GM18907 (cell line): Measurements from ENCODE around the gene KHNYN.

Source experiments
- ATAC-seq: cut with Tn5 transposase; IDR thresholded peaks from one replicate; pipeline ENCODE4 v1.9.1; 2021; ENCODE audit warnings: mild to moderate bottlenecking, moderate library complexity; ENCODE audit not compliant: unreplicated experiment

The KHNYN gene

DNA sequence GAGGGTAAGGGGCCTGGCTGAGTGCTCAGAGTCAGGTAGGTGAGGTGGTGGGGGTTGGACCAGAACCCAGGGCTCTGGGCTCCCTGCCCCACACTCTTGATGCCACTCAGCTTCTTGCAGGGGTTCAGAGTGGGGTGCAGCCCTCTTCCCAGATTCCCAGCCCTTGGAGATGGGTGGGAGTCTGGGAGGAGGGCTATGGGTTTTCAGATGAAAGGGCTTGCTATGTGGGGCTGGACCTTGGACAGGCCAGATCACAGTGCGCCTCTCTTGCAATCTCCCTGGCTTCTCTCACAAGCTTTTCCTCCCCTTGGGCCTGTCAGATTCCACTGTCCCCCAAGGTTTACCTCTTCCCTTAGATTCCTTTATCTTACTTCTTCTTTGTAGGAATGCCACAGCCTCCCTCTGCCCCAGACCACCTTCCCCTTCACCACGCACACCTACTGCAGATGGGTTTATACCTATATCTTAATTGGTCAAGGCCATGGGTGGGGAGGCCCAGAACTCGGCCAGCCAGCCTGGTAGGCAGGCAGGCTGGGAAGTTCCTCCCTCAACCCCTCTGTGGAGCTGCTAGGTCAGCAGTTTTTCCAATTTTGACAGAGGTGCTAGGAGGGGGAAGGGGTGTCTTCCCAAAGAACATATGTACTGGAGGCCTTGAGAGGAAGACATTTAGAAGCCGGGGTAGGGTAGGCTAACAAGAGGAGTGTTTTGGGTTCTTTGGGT lies 29.6 kb upstream of the KHNYN start:
- no peak for ATAC-seq

DNA sequence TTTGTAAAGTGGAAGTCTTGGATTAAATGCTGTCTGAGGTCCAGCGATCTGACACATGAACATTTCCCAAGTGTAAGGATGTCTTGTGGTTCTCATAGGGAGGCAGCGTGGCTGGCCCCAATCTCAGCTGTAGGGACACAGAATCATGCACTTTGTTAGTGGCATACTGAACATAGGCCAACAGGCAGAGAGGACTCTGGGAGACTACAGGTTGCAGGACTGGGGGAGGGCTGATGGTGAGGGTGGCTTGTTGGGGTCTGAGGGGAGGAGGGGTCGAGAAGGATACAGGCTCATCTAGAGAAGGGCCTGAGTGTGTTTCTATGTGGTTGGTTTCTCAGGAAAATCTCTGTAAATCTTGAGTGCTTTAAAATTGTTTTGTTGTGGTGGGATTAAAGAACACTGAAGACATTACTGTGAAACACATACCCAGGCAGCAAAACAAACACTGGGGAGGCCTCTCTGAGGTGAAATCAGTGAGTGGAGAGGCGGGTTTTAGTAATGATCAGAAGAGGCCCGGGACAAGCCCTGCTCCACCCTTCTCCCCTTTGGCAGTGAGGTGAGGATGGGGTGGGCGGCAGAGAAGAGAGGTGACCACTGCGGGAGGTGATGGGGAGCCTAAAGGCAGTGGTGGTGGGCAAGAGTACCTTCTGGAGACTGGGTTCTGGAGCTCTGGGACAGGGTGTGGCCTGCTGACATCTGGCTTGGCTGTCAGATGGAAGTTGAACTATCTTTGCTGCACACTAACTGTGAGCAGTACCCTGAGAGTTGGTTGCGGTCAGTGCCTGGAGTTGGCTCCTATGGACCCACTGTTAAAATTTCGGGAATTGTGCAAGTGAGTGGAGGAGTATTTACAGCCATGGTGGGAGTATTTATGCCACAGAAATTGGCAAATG lies 27.7 kb upstream of the KHNYN start:
- ATAC-seq, result no peak

GRCh38 chr14:24403294-24403998 lies 26.3 kb upstream of the KHNYN start:
- no peak for ATAC-seq

GRCh38 chr14:24404814-24405213 lies 24.9 kb upstream of the KHNYN start:
- no peak for ATAC-seq

DNA sequence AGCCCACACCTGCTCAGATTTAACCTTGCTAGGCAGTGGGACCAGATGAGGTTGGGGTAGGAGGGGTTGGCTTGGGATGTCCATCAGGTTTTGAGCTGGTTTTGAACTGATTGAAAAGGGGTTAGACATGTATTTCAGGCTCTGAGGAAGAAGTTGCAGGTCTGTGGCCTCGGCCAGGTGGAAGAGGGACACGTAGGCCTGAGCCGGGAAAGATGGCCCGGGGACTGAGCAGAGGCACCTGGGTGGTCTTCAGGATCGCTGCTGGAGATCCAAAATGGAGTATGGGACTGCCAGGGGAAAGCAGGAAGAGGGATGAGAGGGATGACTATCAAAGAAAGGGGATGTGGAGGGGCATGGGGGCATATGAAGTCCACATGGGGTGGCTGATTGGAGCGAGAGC lies 23.3 kb upstream of the KHNYN start:
- ATAC-seq, result no peak

GRCh38 chr14:24407608-24408325 lies 22.0 kb upstream of the KHNYN start:
- no peak for ATAC-seq

DNA sequence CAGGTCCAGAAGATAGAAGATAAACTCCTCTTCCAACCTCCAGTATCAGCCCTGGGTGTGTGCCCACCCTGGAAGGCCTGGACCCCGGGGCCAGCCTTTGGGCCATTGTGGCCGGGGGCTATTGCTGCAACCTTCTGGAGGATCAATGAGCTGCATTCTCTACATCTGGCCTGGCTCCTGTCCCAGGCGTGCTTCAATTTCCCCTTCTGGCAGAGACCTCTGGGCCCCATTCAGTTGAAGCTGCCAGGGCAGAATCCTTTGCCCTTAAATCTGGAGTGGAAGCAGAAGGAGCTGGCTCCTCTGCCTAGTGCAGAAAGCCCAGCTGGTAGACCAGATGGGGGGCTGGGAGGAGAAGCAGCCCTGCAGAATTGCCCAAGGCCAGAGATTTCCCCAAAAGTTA lies 21.0 kb upstream of the KHNYN start:
- no peak for ATAC-seq

DNA sequence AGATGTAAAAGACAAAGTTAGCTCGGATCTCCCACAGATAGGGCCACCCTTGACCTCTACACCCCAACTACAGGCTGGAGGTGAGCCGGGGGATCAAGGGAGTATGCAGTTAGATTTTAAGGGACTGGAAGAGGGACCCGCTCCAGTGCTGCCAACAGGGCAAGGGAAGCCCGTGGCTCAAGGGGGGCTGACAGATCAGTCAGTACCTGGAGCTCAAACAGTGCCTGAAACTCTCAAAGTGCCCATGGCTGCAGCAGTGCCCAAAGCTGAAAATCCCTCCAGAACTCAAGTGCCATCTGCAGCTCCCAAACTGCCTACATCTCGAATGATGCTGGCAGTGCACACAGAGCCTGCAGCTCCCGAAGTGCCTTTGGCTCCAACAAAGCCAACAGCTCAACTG lies 20.6 kb upstream of the KHNYN start:
- no peak for ATAC-seq

DNA sequence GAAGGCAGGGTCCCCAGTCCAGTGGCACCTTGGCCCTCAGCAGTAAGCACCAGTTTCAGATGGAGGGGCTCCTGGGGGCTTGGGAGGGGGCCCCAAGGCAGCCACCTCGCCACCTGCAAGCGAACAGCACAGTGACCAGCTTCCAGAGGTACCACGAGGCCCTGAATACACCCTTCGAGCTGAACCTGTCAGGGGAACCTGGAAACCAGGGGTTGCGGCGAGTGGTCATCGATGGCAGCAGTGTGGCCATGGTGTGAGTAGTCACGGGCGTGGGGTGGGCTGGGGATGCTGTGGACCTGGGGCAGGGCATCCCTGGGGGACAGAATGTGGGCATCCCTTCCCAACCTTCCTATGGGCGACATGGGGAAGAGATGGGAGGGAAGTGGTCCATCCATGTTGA lies 19.8 kb upstream of the KHNYN start:
- no peak for ATAC-seq

- peak; percentile 64 for ATAC-seq
These were observed 18.0 kb upstream of the KHNYN start for GRCh38 chr14:24411443-24412389.

GRCh38 chr14:24414077-24414476 lies 15.7 kb upstream of the KHNYN start:
- no peak for ATAC-seq

DNA sequence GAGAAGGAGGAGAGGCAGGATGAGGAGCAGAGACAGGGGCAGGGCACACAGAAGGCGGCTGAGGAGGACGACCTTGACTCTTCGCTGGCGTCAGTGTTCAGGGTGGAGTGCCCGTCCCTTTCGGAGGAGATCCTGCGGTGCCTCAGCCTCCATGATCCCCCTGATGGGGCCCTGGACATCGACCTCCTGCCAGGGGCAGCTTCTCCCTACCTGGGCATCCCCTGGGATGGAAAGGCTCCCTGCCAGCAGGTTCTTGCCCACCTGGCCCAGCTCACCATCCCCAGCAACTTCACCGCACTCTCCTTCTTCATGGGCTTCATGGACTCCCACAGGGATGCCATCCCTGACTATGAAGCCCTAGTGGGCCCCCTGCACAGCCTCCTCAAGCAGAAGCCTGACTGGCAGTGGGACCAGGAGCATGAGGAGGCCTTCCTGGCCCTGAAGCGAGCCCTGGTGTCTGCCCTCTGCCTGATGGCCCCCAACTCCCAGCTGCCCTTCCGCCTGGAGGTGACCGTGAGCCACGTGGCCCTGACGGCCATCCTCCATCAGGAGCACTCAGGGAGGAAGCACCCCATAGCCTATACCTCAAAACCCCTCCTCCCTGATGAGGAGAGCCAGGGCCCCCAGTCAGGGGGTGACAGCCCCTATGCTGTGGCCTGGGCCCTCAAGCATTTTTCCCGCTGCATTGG lies 14.9 kb upstream of the KHNYN start:
- ATAC-seq, result no peak

DNA sequence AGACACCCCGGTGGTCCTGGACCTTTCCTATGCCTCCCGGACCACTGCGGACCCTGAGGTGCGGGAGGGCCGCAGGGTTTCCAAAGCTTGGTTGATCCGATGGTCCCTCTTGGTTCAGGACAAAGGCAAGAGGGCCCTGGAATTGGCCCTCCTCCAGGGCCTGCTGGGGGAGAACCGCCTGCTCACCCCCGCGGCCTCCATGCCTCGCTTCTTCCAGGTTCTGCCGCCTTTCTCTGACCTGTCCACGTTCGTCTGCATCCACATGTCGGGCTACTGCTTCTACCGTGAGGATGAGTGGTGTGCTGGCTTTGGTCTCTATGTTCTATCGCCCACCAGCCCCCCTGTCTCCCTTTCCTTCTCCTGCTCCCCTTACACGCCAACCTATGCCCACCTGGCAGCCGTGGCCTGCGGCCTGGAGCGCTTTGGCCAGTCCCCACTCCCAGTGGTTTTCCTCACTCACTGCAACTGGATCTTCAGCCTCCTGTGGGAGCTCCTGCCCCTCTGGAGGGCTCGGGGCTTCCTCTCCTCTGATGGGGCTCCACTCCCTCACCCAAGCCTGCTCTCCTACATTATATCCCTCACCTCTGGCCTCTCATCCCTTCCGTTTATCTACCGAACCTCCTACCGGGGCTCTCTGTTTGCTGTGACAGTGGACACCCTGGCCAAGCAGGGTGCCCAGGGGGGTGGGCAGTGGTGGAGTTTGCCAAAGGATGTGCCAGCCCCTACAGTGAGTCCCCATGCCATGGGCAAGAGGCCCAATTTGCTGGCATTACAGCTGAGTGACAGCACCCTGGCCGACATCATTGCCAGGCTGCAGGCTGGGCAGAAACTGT lies 14.1 kb upstream of the KHNYN start:
- no peak for ATAC-seq

DNA sequence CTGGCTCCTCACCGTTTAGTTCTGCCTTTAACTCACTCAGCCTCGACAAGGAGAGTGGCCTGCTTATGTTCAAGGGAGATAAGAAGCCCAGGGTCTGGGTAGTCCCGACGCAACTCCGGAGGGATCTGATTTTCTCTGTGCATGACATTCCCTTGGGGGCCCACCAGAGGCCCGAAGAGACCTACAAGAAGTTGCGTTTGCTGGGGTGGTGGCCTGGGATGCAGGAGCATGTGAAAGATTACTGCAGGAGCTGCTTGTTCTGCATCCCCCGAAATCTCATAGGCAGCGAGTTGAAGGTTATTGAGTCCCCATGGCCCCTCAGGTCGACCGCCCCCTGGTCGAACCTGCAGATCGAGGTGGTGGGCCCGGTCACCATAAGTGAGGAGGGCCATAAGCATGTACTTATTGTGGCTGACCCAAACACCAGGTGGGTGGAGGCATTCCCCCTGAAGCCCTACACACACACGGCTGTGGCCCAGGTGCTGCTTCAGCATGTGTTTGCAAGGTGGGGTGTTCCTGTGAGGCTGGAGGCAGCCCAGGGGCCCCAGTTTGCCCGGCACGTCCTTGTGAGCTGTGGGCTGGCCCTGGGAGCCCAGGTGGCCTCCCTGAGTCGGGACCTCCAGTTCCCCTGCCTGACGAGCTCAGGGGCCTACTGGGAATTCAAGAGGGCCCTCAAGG lies 13.4 kb upstream of the KHNYN start:
- ATAC-seq, result no peak

DNA sequence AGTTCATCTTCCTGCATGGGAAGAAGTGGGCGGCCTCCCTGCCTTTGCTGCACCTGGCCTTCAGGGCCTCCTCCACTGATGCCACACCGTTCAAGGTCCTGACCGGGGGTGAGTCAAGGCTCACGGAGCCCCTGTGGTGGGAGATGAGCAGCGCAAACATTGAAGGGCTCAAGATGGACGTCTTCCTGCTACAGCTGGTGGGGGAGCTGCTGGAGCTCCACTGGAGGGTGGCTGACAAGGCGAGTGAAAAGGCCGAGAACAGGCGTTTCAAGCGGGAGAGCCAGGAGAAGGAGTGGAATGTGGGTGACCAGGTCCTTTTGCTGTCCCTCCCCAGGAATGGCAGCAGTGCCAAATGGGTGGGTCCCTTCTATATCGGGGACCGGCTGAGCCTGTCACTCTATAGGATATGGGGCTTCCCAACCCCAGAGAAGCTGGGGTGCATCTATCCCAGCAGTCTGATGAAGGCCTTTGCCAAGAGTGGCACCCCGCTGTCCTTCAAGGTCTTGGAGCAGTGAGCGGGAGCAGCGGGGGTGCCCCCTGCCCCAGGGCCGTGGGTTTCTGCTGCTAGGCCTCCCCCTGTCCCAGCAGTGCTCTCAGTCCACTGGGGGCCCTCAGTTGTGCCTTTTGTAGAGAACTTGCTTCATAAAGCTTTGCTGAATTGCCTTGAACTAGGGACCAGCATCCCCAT lies 12.7 kb upstream of the KHNYN start:
- ATAC-seq, result no peak

DNA sequence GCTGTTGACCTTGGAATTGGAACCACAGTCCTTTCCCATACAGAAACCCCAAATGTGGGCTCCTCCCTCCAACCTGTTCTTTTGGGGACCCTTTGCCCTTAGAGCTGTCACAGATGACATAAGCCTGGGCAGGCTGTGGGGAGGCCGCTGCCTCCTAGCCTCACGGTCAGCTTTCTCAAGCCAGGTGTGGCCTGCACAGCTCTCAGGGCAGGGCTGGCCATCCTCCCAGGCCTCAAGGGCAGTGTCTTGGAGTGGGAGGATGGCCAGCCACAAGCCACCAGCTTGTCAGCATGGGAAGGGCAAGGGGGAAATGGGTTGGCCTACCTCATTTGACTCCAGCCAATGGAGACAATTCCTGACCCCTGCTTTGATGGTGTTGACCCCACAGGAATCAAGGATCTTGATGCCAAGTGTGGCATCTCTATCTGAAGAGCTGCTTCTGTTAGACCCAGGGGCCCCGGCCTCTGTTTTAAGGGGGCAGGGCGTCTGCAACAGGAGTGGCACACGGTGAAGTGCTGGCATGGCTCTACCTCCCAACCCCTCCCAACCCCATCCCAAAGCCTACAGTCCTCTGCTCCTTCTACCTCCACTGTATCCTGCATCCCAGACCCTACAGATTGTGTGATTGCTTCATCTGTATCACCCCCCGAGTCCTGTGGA lies 11.8 kb upstream of the KHNYN start:
- no peak for ATAC-seq

GRCh38 chr14:24418492-24418873 lies 11.3 kb upstream of the KHNYN start:
- ATAC-seq, result no peak
